OCI-LY7 (cell line): ENCODE measurements around the gene CCDC91. TPM values are rescaled to one million over a fixed set of nuclear protein-coding genes. Genes with fewer than 3 reads are reported as not detected.

Source experiments
- BruUV-seq: library from RNA; stranded (reverse); fragments of 400-500 nt; replicated peaks from 2 replicates; lab custom pipeline; 2021; lab: Mats Ljungman, UMichigan
- CTCF ChIA-PET: fragments of 300-600 bp; sonication (Branson Sonifier 250); formaldehyde crosslinking; loops from one replicate; lab custom pipeline; 2022; ENCODE audit warnings: antibody characterized with exemption; ENCODE audit not compliant: unreplicated experiment; lab: Charles Lee
- POLR2A ChIA-PET: fragments of 300-600 bp; sonication (Branson Sonifier 250); formaldehyde crosslinking; loops from one replicate; lab custom pipeline; 2022; ENCODE audit warnings: antibody characterized with exemption; lab: Charles Lee
- DNase-seq: peaks from one replicate; pipeline ENCODE4 v3.0.0-alpha.2; 2015; ENCODE audit warnings: low spot score
- H2AFZ ChIP-seq: fragments of 200-600 bp; sonication (generic), shearing (Covaris generic); 2 replicates; pipeline ENCODE4 v1.6.1; 2014; ENCODE audit warnings: mild to moderate bottlenecking, antibody characterized with exemption, low read length, moderate library complexity
- H3K27ac ChIP-seq: fragments of 200-600 bp; sonication (generic); 2 replicates; pipeline ENCODE4 v1.5.1; 2014; ENCODE audit warnings: mixed run types, low read depth, mild to moderate bottlenecking, moderate library complexity, low read length, inconsistent platforms; ENCODE audit not compliant: poor library complexity, severe bottlenecking
- H3K36me3 ChIP-seq: fragments of 200-600 bp; sonication (generic); 2 replicates; pipeline ENCODE4 v1.6.1; 2014; ENCODE audit warnings: mild to moderate bottlenecking, antibody characterized with exemption, low read length, moderate library complexity, mixed read lengths; ENCODE audit not compliant: insufficient read depth
- H3K4me1 ChIP-seq: fragments of 200-600 bp; sonication (generic); 2 replicates; pipeline ENCODE4 v1.5.1; 2014; ENCODE audit warnings: mild to moderate bottlenecking, low read length; ENCODE audit not compliant: insufficient read depth, poor library complexity, severe bottlenecking
- H3K4me2 ChIP-seq: fragments of 200-600 bp; sonication (generic); 2 replicates; pipeline ENCODE4 v1.6.1; 2014; ENCODE audit warnings: mild to moderate bottlenecking, low read length
- H3K4me3 ChIP-seq: fragments of 200-600 bp; sonication (generic); 2 replicates; pipeline ENCODE4 v1.5.1; 2014; ENCODE audit warnings: mild to moderate bottlenecking, low read depth, low read length; ENCODE audit not compliant: poor library complexity, severe bottlenecking
- H3K79me2 ChIP-seq: fragments of 200-600 bp; sonication (generic); 2 replicates; pipeline ENCODE4 v1.6.1; 2016; ENCODE audit warnings: low read depth, mild to moderate bottlenecking, low read length, moderate library complexity, mixed read lengths; ENCODE audit not compliant: insufficient read depth
- H3K9me2 ChIP-seq: fragments of 200-600 bp; sonication (generic); 2 replicates; pipeline ENCODE4 v1.6.1; 2016; ENCODE audit warnings: mild to moderate bottlenecking, low read length, mixed read lengths; ENCODE audit not compliant: insufficient read depth
- H3K9me3 ChIP-seq: fragments of 200-600 bp; sonication (generic); 2 replicates; pipeline ENCODE4 v1.6.1; 2014; ENCODE audit warnings: mild to moderate bottlenecking, mixed run types, low read length, mixed read lengths
- H4K20me1 ChIP-seq: fragments of 200-600 bp; sonication (generic); 2 replicates; pipeline ENCODE4 v1.6.1; 2014; ENCODE audit warnings: mild to moderate bottlenecking, antibody characterized with exemption, low read length, moderate library complexity, mixed read lengths; ENCODE audit not compliant: insufficient read depth
- EZH2phosphoT487 ChIP-seq: fragments of 200-600 bp; sonication (generic); IDR thresholded peaks from 2 replicates; pipeline ENCODE4 v1.6.1; 2018; ENCODE audit warnings: low read depth, borderline replicate concordance, mild to moderate bottlenecking, mixed run types, antibody characterized with exemption, low read length, moderate library complexity, mixed read lengths
- intact Hi-C: fragments of 100-400 bp; cut with micrococcal nuclease; formaldehyde crosslinking; loops from one replicate; pipeline ENCODE4 v1.10.0; 2022; ENCODE audit not compliant: unreplicated experiment
- total RNA-seq, 2 experiments: library from RNA; depleted of rRNA in 1 of 2; stranded (reverse); fragments of >200 nt in 1 of 2; shearing (Covaris generic) in 1 of 2; gene quantifications; 2 replicates each; pipeline ENCODE4 v1.2.3, GENCODE V29; 2014 to 2022
- TF ChIP-seq, protein P1 (sequence below): fragments of 200-600 bp; sonication (generic); conservative IDR thresholded peaks from 2 replicates; pipeline ENCODE4 v1.5.1; 2014; ENCODE audit warnings: mild to moderate bottlenecking, antibody characterized with exemption, low read length, moderate library complexity, mixed read lengths

Gene CCDC91
- total RNA-seq, 2 experiments from 2014 or later: 15.8 to 23.8 TPM

DNA sequence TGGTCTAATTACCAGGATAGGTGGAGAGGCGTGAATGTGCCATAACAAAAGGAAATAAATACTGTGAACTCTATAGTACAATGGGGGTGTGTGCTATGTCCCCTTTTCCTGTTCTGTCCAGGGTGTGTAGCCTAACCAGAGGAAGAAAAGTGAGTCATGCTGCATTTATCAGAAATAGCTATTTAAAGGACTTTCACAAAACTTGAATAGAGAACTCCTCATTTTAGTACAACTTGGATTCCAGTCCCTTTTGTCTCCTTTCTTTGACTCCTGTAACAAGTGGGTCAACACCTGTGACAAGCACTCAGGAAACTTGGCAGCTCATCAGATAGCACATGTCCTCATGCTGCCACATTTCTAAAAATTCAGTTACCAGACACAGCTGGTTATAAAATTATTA, 123.4 kb downstream of the CCDC91 start:
- Histone ChIP-seq H3K4me1 (no peaks in the 10 kb centered on the region), H3K27ac (no peak overlapping the region), H3K9me2 (no peaks in the 10 kb centered on the region), H3K4me3 (no peak overlapping the region), H3K79me2 (no peaks in the 10 kb centered on the region), H4K20me1 (no peaks in the 10 kb centered on the region), H2AFZ (no peak overlapping the region), H3K9me3 (no peaks in the 10 kb centered on the region), H3K36me3 (no peaks in the 10 kb centered on the region; the same call in 1 of the 2 replicates), H3K4me2 (no peak overlapping the region)
- intact Hi-C loops: loop anchor here (2.0 kb wide), 1 partner anchor 27 kb away; no protein-coding TSS in a partner anchor
- DNase-seq: no peak
- no peak for TF ChIP-seq EZH2phosphoT487
- TF ChIP-seq, protein P1, sequence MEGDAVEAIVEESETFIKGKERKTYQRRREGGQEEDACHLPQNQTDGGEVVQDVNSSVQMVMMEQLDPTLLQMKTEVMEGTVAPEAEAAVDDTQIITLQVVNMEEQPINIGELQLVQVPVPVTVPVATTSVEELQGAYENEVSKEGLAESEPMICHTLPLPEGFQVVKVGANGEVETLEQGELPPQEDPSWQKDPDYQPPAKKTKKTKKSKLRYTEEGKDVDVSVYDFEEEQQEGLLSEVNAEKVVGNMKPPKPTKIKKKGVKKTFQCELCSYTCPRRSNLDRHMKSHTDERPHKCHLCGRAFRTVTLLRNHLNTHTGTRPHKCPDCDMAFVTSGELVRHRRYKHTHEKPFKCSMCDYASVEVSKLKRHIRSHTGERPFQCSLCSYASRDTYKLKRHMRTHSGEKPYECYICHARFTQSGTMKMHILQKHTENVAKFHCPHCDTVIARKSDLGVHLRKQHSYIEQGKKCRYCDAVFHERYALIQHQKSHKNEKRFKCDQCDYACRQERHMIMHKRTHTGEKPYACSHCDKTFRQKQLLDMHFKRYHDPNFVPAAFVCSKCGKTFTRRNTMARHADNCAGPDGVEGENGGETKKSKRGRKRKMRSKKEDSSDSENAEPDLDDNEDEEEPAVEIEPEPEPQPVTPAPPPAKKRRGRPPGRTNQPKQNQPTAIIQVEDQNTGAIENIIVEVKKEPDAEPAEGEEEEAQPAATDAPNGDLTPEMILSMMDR: no peak
- no TSS peak for BruUV-seq
- POLR2A ChIA-PET: interaction anchor here (0.5 kb wide), 1 partner anchor 86 kb away, joined by 3 read pairs; no protein-coding TSS in a partner anchor
- CTCF ChIA-PET: no interaction called here

DNA sequence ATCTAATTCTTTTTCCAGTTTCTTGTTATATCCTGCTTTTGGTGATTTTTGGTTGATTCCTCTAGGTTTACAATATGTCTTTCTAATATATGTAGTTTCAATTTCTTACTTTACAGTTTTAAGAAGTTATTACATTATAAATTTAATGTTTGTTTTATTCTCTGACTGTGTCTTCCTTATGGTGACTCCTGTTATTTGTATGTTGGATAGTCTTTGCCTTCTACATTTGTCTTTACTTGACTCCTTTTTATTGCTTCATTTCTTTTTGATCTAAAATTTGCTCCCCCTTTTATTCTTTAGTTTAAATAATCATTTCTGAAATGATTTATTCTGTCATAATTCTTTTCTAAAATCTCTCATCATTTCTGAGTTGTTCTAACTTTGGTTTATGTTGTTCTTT, 125.8 kb downstream of the CCDC91 start:
- Histone ChIP-seq H3K4me1 (no peaks in the 10 kb centered on the region), H3K79me2 (no peaks in the 10 kb centered on the region), H4K20me1 (no peaks in the 10 kb centered on the region), H3K9me3 (no peaks in the 10 kb centered on the region), H3K9me2 (no peaks in the 10 kb centered on the region), H3K4me2 (no peak overlapping the region), H2AFZ (no peak overlapping the region), H3K36me3 (no peaks in the 10 kb centered on the region), H3K27ac (no peak overlapping the region), H3K4me3 (no peak overlapping the region)
- no peak for DNase-seq
- no peak for TF ChIP-seq EZH2phosphoT487
- TF ChIP-seq, protein P1: no peak
- ChIA-PET POLR2A (interaction anchor here (0.6 to 1.0 kb wide), 3 partner anchors 81 to 1346 kb away, joined by 3 to 4 read pairs (median 3); no protein-coding TSS in a partner anchor), CTCF (no interaction called here)
- intact Hi-C loops: no loop called here
- no TSS peak for BruUV-seq

DNA sequence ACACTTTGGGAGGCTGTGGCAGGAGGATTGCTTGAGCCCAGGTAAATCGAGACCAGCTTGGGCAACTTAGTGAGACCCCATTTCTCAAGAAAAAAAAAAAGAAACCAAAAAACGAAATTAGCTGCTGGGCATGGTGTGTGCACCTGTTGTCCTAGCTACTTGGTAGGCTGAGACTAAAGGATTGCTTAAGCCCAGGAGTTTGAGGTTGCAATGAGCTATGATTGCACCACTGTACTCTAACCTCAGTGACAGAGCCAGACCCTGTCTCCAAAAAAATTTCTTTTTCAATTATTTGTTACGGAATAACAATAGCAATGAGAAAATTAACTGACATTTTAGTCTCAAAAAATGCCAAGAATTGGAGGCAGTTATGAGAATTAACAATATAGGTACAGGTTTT, 128.0 kb downstream of the CCDC91 start:
- Histone ChIP-seq H3K4me2 (no peak overlapping the region), H3K9me3 (no peaks in the 10 kb centered on the region), H3K79me2 (no peaks in the 10 kb centered on the region), H3K27ac (no peak overlapping the region), H3K36me3 (no peaks in the 10 kb centered on the region), H3K4me1 (no peaks in the 10 kb centered on the region), H4K20me1 (no peaks in the 10 kb centered on the region), H3K4me3 (no peak overlapping the region), H3K9me2 (no peaks in the 10 kb centered on the region), H2AFZ (no peak overlapping the region)
- BruUV-seq: no TSS peak
- no peak for DNase-seq
- TF ChIP-seq, protein P1: no peak
- no peak for TF ChIP-seq EZH2phosphoT487
- intact Hi-C loops: no loop called here
- CTCF ChIA-PET: no interaction called here
- POLR2A ChIA-PET: interaction anchor here (0.6 to 0.9 kb wide), 2 partner anchors 137 to 627 kb away, joined by 3 read pairs; no protein-coding TSS in a partner anchor
